WI38 (cell line): ENCODE data around the gene FFAR4.
"Not testable (repeated sequence)": the region's sequence is repeated elsewhere in the genome, so short reads cannot be mapped to it uniquely, and the experiment has no call there.

Experiments
- H3K4me3 ChIP-seq: 2 replicates; pipeline ENCODE4 v1.5.1; 2011; ENCODE audit warnings: low read depth, mild to moderate bottlenecking, control low read depth, low read length
- CTCF ChIP-seq: IDR thresholded peaks from 2 replicates; pipeline ENCODE4 v1.5.1; 2012; ENCODE audit warnings: low read depth, mild to moderate bottlenecking, control low read depth, low read length

The FFAR4 gene

GRCh38 chr10:93566435-93567276 lies at the start of gene FFAR4:
Gene FFAR4, plus strand, starts transcription at chr10:93566665. Its CDS starts 56 bp downstream, at chr10:93566721.
- H3K4me3 ChIP-seq: no peak within 1 kb of the TSS

GRCh38 chr10:93518531-93518930 lies 47.9 kb upstream of the FFAR4 start:
- no peak for TF ChIP-seq CTCF
- H3K4me3 ChIP-seq: no peak overlapping the region

More at GRCh38 chr10:93566435-93567276, at the start of gene FFAR4:
- TF ChIP-seq CTCF: no peak

GRCh38 chr10:93535293-93535692 lies 31.2 kb upstream of the FFAR4 start:
- no peak for TF ChIP-seq CTCF
- no peak overlapping the region for H3K4me3 ChIP-seq

GRCh38 chr10:93540871-93541270 lies 25.6 kb upstream of the FFAR4 start:
- H3K4me3 ChIP-seq: not testable (repeated sequence)

- peak overlapping the region; percentile 33 for H3K4me3 ChIP-seq
- TF ChIP-seq CTCF: peak; percentile 96
Measured at GRCh38 chr10:93541402-93542357, 24.8 kb upstream of the FFAR4 start.

- peak overlapping the region; percentile 33 for H3K4me3 ChIP-seq
- TF ChIP-seq CTCF: no peak
Measured at GRCh38 chr10:93542358-93542791, 24.1 kb upstream of the FFAR4 start.

- H3K4me3 ChIP-seq: not testable (repeated sequence)
Measured at GRCh38 chr10:93546995-93547394, 19.5 kb upstream of the FFAR4 start.

- no peak for TF ChIP-seq CTCF
- no peak overlapping the region for H3K4me3 ChIP-seq
Measured at GRCh38 chr10:93547522-93547921, 18.9 kb upstream of the FFAR4 start.
